HG03135 (cell line): Measurements from ENCODE around the gene HSD3B7.

ENCODE experiments used
- ATAC-seq: cut with Tn5 transposase; IDR thresholded peaks from one replicate; pipeline ENCODE4 v1.9.1; 2021; ENCODE audit warnings: mild to moderate bottlenecking, moderate library complexity; ENCODE audit not compliant: unreplicated experiment

HSD3B7 gene

DNA sequence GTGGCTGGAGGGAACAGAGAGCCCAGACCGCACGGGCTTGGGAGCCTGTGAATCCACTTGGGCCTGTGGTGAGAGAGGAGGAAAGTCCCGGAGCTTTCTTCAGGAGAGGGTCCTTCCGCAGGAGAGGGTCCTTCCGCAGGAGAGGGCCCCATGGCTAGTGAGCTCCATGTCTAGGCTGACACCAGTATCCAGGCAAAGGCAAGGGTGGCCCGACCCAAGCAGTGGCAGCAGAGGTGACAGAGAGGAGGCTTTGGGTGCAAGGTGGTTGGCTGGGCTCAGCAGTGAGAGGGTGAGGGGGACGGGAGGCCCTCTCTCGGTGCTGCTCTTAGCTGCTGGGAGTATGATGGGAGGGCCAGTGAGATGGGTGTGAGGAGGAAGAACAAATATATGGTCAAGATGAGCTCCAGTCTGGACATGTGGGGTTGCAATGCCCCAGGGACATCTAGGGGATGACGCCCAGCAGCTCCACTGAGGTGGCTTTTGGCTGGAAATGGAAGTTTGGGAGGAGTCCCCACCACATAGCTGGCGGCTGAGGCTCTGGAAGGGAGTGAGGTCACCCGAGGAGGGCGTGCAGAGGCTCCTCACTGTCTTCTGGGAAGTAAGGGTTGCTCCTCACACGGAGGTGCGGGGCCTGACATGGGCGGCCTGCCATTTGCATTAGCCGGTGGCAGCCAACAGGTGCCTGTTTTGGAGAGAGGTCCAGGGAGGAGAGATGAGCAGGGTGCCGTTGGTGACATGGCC, 2.3 kb upstream of the HSD3B7 start:
- ATAC-seq, result no peak

- ATAC-seq, result no peak
These were observed 1.6 kb upstream of the HSD3B7 start for GRCh38 chr16:30983289-30983889.

GRCh38 chr16:30983898-30984610, 953 bp upstream of the HSD3B7 start:
- ATAC-seq, result no peak

GRCh38 chr16:30985401-30986128, 558 bp downstream of the HSD3B7 start:
- no peak for ATAC-seq

- no peak for ATAC-seq
These were observed 1.4 kb downstream of the HSD3B7 start for GRCh38 chr16:30986129-30986991.

DNA sequence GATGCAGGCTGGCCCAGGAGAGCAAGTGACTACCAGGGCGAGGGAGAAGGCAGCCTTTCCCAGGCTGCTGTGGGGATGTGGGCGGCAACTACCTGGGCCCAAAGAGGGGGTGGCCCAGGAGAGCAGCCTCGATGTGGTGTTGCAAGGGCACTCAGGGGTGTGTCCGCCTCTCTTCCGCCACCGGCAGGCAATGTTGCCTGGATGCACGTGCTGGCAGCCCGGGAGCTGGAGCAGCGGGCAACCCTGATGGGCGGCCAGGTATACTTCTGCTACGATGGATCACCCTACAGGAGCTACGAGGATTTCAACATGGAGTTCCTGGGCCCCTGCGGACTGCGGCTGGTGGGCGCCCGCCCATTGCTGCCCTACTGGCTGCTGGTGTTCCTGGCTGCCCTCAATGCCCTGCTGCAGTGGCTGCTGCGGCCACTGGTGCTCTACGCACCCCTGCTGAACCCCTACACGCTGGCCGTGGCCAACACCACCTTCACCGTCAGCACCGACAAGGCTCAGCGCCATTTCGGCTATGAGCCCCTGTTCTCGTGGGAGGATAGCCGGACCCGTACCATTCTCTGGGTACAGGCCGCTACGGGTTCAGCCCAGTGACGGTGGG, 2.7 kb downstream of the HSD3B7 start:
- ATAC-seq, result no peak

DNA sequence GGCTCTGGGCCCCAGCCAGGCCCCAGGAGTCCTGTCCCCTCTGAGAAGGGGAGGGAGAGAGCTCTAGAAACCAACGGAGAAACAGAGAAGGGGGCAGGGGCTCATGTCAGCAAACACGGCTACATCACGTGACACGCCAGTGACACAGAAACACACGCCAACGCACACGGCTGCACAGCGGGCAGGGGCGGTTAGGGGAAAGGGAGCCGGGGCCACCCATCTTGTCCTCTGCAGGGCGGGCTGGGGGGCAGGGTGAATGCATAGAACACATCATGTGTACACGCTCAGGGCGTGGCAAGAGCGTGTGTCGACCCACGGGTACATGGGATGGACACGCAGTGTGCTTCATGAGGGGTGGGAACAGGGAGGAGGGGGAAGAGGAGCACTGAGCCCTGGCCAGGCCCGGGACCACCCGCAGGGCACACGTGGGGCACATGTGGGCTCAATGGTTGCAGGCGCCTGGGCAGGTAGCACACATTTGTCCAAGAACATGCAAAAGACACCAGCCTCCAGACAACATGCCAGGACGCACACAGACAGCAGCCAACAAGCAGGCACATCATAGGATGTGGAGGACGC, 4.6 kb downstream of the HSD3B7 start:
- no peak for ATAC-seq

DNA sequence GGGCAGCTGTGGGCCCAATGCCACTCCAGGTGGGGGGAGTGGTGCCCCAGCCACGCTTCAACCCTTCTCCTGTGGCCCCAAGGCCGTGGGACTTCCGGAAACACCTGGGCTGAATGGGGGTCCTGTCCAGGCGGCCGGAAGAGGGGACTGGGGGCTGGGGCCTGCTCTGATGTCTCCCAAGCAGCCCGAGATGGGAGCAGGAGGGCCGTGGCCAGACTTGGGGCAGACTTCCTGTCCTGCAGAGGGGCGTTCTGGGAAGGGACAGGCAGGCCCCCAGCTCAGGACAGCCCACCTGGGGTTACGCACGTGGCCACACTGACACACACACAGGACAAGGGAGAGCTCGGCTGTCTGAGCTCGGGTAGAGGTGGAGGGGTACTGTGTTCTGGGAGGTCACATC, 5.1 kb downstream of the HSD3B7 start:
- ATAC-seq, result no peak

- ATAC-seq, result no peak
These were observed 6.0 kb downstream of the HSD3B7 start for GRCh38 chr16:30991052-30991451.

DNA sequence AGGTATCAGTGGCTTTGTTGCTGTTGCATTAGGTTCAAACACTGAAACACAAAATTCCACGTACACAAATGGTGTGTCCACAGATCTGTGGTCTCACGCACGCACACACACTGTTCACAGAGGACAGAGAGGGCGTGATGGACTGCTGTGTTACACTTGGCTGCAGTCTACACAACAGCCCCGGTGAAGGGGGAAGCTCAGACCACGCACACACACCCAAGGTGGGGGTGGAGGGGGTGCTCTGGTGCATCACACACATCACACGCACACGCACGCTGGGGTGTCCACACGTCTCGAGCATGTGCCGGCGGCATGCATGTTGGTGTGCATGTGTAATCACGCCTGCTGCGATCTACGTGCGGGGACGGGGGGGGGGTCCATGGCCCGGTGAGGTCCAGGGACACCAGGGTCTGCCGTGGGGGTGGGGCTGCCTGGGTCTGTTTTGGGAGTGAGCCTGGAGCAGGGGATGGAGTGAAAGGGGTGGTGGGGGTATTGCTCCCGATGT, 7.3 kb downstream of the HSD3B7 start:
- no peak for ATAC-seq

DNA sequence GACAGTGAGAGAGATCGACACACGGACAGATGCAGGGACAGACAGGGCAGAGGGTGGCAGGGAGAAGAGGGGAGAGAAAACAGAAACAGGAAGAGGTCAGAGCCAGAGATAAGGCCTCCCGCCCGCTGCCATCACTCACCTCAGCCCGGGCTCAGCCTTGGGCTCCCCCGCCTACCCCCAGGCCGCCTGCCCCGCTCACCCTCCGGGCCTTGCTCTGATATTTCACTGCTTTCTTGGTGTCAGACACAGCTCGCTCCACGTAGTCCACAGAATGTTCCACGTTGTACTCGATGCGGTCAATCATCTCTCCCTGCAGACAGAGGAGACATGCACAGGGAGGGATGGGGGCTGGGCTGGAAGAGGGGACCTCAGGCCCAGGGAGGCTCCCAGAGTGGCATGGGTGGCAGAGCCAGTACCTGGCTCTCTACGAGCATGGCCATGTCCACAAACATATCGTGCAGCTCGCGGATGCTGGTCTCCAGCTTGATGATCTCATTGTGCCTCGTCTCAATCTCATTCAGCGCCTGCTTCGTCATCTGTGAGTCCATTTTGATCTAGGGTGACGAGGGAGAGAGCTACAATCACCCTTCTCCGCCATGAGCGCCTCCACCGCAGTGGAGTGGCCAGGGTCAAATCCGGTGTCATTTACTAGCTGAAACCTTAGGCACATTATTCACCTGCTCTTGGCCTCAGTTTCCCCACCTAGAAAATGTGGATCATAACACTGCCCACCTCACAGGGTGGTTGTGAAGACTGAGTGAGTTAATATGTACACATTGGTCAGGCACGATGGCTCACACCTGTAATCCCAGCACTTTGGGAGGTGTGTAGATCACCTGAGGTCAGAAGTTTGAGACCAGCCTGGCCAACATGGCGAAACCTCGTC, 8.2 kb downstream of the HSD3B7 start:
- no peak for ATAC-seq

- no peak for ATAC-seq
These were observed 10.9 kb downstream of the HSD3B7 start for GRCh38 chr16:30995927-30996323.

GRCh38 chr16:30996324-30996984, 11.4 kb downstream of the HSD3B7 start:
- ATAC-seq, result no peak

DNA sequence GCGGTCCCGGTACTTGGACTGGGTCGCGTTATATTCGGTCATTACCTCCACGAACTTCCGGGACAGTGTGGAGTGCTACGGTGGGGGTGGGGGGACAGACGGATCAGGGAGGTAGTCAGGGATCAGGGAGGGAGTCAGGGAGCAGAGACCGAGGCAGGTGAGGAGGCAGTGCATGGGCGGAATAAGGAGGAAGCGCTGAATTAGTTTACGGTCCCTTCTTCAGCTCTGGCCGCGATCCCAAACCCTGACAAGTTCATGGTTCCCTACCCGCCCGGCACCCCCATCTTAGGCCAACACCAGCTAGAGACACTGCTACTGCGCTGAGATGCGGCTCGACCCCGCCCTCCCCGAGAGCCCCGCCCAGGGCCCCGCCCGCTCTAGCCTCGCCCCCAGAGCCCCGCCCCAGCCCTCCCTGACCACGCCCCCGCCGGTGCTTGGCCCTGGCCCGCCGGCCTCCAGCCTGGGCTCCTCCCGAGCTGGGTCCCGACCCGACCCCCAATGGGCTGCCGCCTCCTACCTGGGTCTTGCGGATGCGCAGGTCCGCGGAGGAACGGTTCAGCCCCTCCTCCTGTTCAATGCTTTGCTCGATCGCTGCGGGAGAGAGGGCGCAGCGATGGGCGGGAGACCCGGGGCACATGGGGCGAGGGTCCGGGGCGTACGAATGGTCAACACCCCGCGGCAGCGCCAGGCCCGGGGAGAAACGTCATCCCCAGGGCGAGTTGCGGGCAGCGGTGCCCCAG, 12.1 kb downstream of the HSD3B7 start:
- peak; percentile 85 for ATAC-seq

GRCh38 chr16:30997725-30998711, 13.0 kb downstream of the HSD3B7 start:
- no peak for ATAC-seq
